ENCODE data around the gene CDH6. TPM values are rescaled to one million over a fixed set of nuclear protein-coding genes. Genes with fewer than 3 reads are reported as not detected.

Gene CDH6
- total RNA-seq, 2 donors from 2014 or later, result 1.1 to 2.2 TPM

- H3K36me3 ChIP-seq, result no peaks in the 10 kb centered on the region
- no peak overlapping the region for H3K27ac ChIP-seq
- no peak overlapping the region for H3K4me3 ChIP-seq
- H3K27me3 ChIP-seq, result peaks cover 0 to 4% of the 10 kb centered on the region in 2 donors
- no peak for DNase-seq (ENCODE audit: low spot score)
- no peaks in the 10 kb centered on the region for H3K9me3 ChIP-seq
- TF ChIP-seq, protein P1, sequence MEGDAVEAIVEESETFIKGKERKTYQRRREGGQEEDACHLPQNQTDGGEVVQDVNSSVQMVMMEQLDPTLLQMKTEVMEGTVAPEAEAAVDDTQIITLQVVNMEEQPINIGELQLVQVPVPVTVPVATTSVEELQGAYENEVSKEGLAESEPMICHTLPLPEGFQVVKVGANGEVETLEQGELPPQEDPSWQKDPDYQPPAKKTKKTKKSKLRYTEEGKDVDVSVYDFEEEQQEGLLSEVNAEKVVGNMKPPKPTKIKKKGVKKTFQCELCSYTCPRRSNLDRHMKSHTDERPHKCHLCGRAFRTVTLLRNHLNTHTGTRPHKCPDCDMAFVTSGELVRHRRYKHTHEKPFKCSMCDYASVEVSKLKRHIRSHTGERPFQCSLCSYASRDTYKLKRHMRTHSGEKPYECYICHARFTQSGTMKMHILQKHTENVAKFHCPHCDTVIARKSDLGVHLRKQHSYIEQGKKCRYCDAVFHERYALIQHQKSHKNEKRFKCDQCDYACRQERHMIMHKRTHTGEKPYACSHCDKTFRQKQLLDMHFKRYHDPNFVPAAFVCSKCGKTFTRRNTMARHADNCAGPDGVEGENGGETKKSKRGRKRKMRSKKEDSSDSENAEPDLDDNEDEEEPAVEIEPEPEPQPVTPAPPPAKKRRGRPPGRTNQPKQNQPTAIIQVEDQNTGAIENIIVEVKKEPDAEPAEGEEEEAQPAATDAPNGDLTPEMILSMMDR (IDR thresholded peaks at IDR 0.05), result no peak
- peaks cover 0 to 13% of the 10 kb centered on the region in 2 donors for H3K4me1 ChIP-seq
These were observed 3.7 kb downstream of the CDH6 start for GRCh38 chr5:31197183-31197582.

DNA sequence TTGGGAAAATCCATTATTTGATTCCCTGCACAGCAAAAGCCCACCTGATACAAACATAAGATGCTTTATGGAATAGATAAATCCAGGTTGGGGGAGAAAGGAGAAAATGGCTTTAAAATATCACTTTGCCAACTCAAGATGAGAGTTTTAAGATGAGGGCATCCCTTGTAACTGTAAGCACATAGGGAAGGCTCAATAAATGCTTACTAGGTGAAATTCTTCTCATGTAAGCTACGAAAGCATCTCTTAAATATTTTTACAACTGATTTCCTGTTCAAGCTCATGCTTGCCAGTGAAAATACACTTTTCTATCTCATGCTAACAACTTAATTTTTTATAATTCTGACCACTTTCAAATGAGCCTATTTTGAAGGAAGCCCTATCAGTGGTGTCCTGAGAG is 11.5 kb downstream of the CDH6 start:
- DNase-seq (ENCODE audit: low spot score), result no peak
- Histone ChIP-seq H3K9me3 (no peaks in the 10 kb centered on the region), H3K27me3 (no peaks in the 10 kb centered on the region), H3K27ac (no peak overlapping the region), H3K36me3 (no peaks in the 10 kb centered on the region), H3K4me1 (no peaks in the 10 kb centered on the region), H3K4me3 (no peak overlapping the region)
- TF ChIP-seq, protein P1 (IDR thresholded peaks at IDR 0.05), result no peak

DNA sequence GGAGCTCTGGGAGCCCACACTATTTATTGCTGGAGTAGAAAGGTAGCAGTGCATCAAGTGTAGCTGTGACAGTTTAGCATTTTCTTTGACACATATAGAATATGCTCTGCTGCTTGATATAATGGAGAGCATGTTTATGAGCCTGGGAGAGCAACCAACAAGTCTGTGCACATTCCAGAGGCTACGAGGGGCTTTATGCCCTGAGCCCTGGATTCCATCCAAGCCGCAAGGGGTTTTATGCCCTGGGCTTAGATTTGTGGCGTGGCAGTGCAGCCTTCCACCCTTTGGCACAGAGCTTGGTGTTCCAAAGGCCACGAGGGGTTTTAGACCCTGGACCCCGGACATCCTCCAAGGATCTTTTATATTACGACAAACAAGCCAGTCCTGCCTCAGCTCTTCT is 14.6 kb downstream of the CDH6 start:
- TF ChIP-seq, protein P1 (IDR thresholded peaks at IDR 0.05), result no peak
- H3K4me3 ChIP-seq, result no peak overlapping the region
- DNase-seq (ENCODE audit: low spot score), result no peak
- no peaks in the 10 kb centered on the region for H3K4me1 ChIP-seq
- no peak overlapping the region for H3K27ac ChIP-seq
- H3K9me3 ChIP-seq, result no peaks in the 10 kb centered on the region
- no peaks in the 10 kb centered on the region for H3K36me3 ChIP-seq
- H3K27me3 ChIP-seq, result no peaks in the 10 kb centered on the region

GRCh38 chr5:31209334-31209733 is 15.8 kb downstream of the CDH6 start:
- TF ChIP-seq, protein P1 (IDR thresholded peaks at IDR 0.05), result no peak
- Histone ChIP-seq H3K4me3 (no peak overlapping the region), H3K9me3 (no peaks in the 10 kb centered on the region), H3K36me3 (no peaks in the 10 kb centered on the region), H3K27ac (no peak overlapping the region), H3K4me1 (no peaks in the 10 kb centered on the region), H3K27me3 (no peaks in the 10 kb centered on the region)
- no peak for DNase-seq (ENCODE audit: low spot score)

- Histone ChIP-seq H3K27ac (no peak overlapping the region), H3K4me1 (no peaks in the 10 kb centered on the region), H3K4me3 (no peak overlapping the region), H3K9me3 (no peaks in the 10 kb centered on the region), H3K27me3 (no peaks in the 10 kb centered on the region), H3K36me3 (no peaks in the 10 kb centered on the region)
- TF ChIP-seq, protein P1 (IDR thresholded peaks at IDR 0.05), result no peak
- no peak for DNase-seq (ENCODE audit: low spot score)
These were observed 17.6 kb downstream of the CDH6 start for GRCh38 chr5:31211098-31211497.

GRCh38 chr5:31213257-31213656 is 19.8 kb downstream of the CDH6 start:
- no peaks in the 10 kb centered on the region for H3K4me1 ChIP-seq
- H3K27me3 ChIP-seq, result no peaks in the 10 kb centered on the region
- H3K4me3 ChIP-seq, result no peak overlapping the region
- DNase-seq (ENCODE audit: low spot score), result no peak
- TF ChIP-seq, protein P1 (IDR thresholded peaks at IDR 0.05), result no peak
- peak overlapping the region in 1 of 2 donors; percentile 18 for H3K27ac ChIP-seq
- H3K9me3 ChIP-seq, result no peaks in the 10 kb centered on the region
- no peaks in the 10 kb centered on the region for H3K36me3 ChIP-seq

Data from right atrium auricular region (tissue), 2 donors.